WERI-Rb-1 (cell line): ENCODE measurements around the gene FARS2.

Experiments used
- DNase-seq: peaks from one replicate; pipeline ENCODE4 v3.0.0-alpha.2; 2020
- H3K27ac ChIP-seq: fragments of 250-450 bp; sonication (Bioruptor Pico); 2 replicates; pipeline ENCODE4 v1.5.1; 2020; ENCODE audit warnings: mild to moderate bottlenecking, moderate library complexity
- H3K27me3 ChIP-seq: fragments of 250-450 bp; sonication (Bioruptor Pico); 2 replicates; pipeline ENCODE4 v1.5.1; 2021; ENCODE audit warnings: mild to moderate bottlenecking, low read depth, moderate library complexity; ENCODE audit not compliant: insufficient read depth, severe bottlenecking
- H3K36me3 ChIP-seq: fragments of 250-450 bp; sonication (Bioruptor Pico); 2 replicates; pipeline ENCODE4 v1.5.1; 2020; ENCODE audit warnings: mild to moderate bottlenecking, moderate library complexity
- H3K4me3 ChIP-seq: 2 replicates; pipeline ENCODE4 v1.5.1; 2011; ENCODE audit warnings: low read depth, mild to moderate bottlenecking, control low read depth, low read length
- H3K9me3 ChIP-seq: fragments of 250-450 bp; sonication (Bioruptor Pico); 2 replicates; pipeline ENCODE4 v1.5.1; 2021; ENCODE audit warnings: mild to moderate bottlenecking, moderate library complexity; ENCODE audit not compliant: severe bottlenecking
- TF ChIP-seq, protein P1 (sequence below): IDR thresholded peaks from 2 replicates; pipeline ENCODE4 v1.5.1; 2011; ENCODE audit warnings: low read depth, mild to moderate bottlenecking, control low read depth, inconsistent platforms, low read length

The FARS2 gene

GRCh38 chr6:5276581-5276980 lies 15.3 kb downstream of the FARS2 start:
- peak overlapping the region; percentile 2 for H3K4me3 ChIP-seq
- no peaks in the 10 kb centered on the region for H3K27me3 ChIP-seq
- DNase-seq = peak; percentile 96
- TF ChIP-seq, protein P1, sequence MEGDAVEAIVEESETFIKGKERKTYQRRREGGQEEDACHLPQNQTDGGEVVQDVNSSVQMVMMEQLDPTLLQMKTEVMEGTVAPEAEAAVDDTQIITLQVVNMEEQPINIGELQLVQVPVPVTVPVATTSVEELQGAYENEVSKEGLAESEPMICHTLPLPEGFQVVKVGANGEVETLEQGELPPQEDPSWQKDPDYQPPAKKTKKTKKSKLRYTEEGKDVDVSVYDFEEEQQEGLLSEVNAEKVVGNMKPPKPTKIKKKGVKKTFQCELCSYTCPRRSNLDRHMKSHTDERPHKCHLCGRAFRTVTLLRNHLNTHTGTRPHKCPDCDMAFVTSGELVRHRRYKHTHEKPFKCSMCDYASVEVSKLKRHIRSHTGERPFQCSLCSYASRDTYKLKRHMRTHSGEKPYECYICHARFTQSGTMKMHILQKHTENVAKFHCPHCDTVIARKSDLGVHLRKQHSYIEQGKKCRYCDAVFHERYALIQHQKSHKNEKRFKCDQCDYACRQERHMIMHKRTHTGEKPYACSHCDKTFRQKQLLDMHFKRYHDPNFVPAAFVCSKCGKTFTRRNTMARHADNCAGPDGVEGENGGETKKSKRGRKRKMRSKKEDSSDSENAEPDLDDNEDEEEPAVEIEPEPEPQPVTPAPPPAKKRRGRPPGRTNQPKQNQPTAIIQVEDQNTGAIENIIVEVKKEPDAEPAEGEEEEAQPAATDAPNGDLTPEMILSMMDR = no peak
- H3K27ac ChIP-seq = peak overlapping the region; percentile 66
- no peaks in the 10 kb centered on the region for H3K36me3 ChIP-seq
- H3K9me3 ChIP-seq = no peaks in the 10 kb centered on the region

GRCh38 chr6:5277589-5277988 lies 16.3 kb downstream of the FARS2 start:
- Histone ChIP-seq H3K36me3 (no peaks in the 10 kb centered on the region), H3K9me3 (no peaks in the 10 kb centered on the region), H3K27ac (no peak overlapping the region; the same call in 1 of the 2 replicates), H3K27me3 (no peaks in the 10 kb centered on the region), H3K4me3 (no peak overlapping the region)
- no peak for DNase-seq
- TF ChIP-seq, protein P1 = no peak

DNA sequence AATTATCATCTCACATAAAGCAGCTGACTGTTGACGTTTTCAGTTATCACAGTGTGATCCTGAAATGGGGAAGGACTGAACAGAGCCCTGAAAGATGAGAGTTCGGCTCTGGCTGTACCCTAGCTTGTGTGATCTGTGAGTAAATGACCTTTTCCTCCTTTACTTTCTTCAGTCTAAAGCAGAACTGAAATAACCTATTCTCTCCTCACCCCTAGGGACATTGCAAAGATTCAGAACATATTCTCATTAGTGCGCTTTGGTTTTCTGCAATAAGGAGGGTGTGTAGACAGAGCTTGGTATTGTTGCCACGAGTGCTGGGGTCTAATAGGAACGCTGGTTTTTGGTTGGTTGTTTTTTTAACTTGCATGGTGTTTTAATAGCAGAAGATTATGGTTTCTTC lies 16.7 kb downstream of the FARS2 start:
- TF ChIP-seq, protein P1 = no peak
- H3K27ac ChIP-seq = no peak overlapping the region

DNA sequence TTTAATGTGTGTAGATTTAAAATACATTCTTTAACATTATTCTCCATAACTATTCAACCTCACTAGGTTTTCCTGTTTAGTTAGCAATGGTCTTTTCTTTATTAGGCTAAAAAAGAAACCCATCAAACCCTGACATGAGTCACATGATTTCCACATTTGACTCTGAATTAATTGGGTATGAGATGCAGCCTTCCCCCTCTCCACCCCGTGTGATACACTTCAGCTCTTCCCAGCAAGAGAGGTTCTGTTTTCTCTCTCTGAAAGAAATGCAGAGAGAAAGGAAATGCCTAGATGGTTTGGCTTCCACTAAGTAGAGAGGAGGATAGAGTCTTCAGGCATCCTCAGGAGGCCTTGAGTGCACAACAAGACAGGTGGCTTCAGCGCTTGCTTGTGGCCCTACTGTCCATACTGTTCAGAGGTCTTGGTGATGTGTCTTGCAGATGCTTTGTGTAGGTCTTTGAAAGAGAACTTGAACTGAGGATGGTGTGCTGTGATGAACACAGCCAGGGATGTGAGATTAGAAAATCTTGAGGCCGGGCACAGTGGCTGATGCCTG lies 17.3 kb downstream of the FARS2 start:
- H3K36me3 ChIP-seq = no peaks in the 10 kb centered on the region
- H3K27me3 ChIP-seq = no peaks in the 10 kb centered on the region
- H3K27ac ChIP-seq = no peak overlapping the region
- no peaks in the 10 kb centered on the region for H3K9me3 ChIP-seq
- DNase-seq = no peak
- no peak overlapping the region for H3K4me3 ChIP-seq
- TF ChIP-seq, protein P1 = no peak

More for the DNA sequence above, 16.7 kb downstream of the FARS2 start:
- Histone ChIP-seq H3K27me3 (no peaks in the 10 kb centered on the region), H3K9me3 (no peaks in the 10 kb centered on the region), H3K4me3 (no peak overlapping the region), H3K36me3 (no peaks in the 10 kb centered on the region)
- no peak for DNase-seq

GRCh38 chr6:5279891-5280338 lies 18.6 kb downstream of the FARS2 start:
- H3K27me3 ChIP-seq = no peaks in the 10 kb centered on the region
- no peak for DNase-seq
- no peak overlapping the region for H3K27ac ChIP-seq
- H3K4me3 ChIP-seq = no peak overlapping the region
- no peaks in the 10 kb centered on the region for H3K9me3 ChIP-seq
- TF ChIP-seq, protein P1 = no peak
- H3K36me3 ChIP-seq = no peaks in the 10 kb centered on the region

- Histone ChIP-seq H3K27me3 (no peaks in the 10 kb centered on the region), H3K27ac (peak overlapping the region; percentile 32), H3K9me3 (no peaks in the 10 kb centered on the region), H3K4me3 (no peak overlapping the region), H3K36me3 (no peaks in the 10 kb centered on the region)
- no peak for DNase-seq
- TF ChIP-seq, protein P1 = no peak
Observed at GRCh38 chr6:5280920-5281319, 19.6 kb downstream of the FARS2 start.
